Measurements from ENCODE around the gene ZFHX2. TPM values are rescaled to one million over a fixed set of nuclear protein-coding genes. Genes with fewer than 3 reads are reported as not detected.

ZFHX2 gene
- total RNA-seq, 1 donor from 2014 or later: 0.90 TPM

DNA sequence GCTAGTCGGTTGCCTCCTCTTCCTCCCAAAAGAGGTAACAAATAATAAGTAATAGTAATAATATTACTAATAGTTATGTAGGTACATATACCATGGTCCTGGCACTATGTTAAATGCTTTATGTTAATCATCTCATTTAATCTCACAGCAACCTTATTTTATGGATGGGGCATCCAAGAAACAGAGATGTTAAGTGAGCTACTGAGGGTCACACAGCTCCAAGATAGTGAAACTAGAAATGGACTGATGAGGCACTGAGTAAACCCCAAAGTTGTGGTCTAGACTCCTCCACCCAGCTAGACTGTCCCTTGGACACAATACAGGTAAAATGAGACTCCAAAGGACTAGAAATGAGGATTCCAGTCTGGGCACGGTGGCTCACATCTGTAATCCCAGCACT lies 15.1 kb downstream of the ZFHX2 start:
- Mint-ChIP-seq H3K4me1 (peaks cover 22% of the 10 kb centered on the region), H3K27me3 (ENCODE audit: insufficient read depth, low read depth) (peaks cover 4% of the 10 kb centered on the region), H3K36me3 (peaks cover 12% of the 10 kb centered on the region), H3K4me3 (no peak overlapping the region), H3K27ac (no peak overlapping the region), H3K9me3 (no peaks in the 10 kb centered on the region)
- Histone ChIP-seq H3K4me2 (no peak overlapping the region), H3K27ac (no peak overlapping the region), H4K20me1 (ENCODE audit: low read depth) (no peaks in the 10 kb centered on the region), H3K9me3 (ENCODE audit: low read depth) (no peaks in the 10 kb centered on the region), H3K79me2 (ENCODE audit: low read depth) (no peaks in the 10 kb centered on the region), H3K36me3 (no peaks in the 10 kb centered on the region), H3F3A (ENCODE audit: low read depth) (peaks cover 33% of the 10 kb centered on the region), H3K27me3 (no peaks in the 10 kb centered on the region), H2AFZ (replicated peaks) (no peak overlapping the region), H3K9ac (no peak overlapping the region), H3K4me3 (no peak overlapping the region), H3K4me1 (peaks cover 27% of the 10 kb centered on the region)
- DNase-seq (ENCODE audit: low spot score): no peak
- TF ChIP-seq EZH2 (IDR thresholded peaks at IDR 0.05) (no peak), EZH2phosphoT487 (IDR thresholded peaks at IDR 0.05) (no peak)
- TF ChIP-seq, protein P1, sequence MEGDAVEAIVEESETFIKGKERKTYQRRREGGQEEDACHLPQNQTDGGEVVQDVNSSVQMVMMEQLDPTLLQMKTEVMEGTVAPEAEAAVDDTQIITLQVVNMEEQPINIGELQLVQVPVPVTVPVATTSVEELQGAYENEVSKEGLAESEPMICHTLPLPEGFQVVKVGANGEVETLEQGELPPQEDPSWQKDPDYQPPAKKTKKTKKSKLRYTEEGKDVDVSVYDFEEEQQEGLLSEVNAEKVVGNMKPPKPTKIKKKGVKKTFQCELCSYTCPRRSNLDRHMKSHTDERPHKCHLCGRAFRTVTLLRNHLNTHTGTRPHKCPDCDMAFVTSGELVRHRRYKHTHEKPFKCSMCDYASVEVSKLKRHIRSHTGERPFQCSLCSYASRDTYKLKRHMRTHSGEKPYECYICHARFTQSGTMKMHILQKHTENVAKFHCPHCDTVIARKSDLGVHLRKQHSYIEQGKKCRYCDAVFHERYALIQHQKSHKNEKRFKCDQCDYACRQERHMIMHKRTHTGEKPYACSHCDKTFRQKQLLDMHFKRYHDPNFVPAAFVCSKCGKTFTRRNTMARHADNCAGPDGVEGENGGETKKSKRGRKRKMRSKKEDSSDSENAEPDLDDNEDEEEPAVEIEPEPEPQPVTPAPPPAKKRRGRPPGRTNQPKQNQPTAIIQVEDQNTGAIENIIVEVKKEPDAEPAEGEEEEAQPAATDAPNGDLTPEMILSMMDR (IDR thresholded peaks at IDR 0.05): no peak

- Mint-ChIP-seq H3K27me3 (ENCODE audit: insufficient read depth, low read depth) (peaks cover 6% of the 10 kb centered on the region), H3K4me3 (no peak overlapping the region), H3K36me3 (peaks cover 12% of the 10 kb centered on the region), H3K4me1 (peaks cover 22% of the 10 kb centered on the region), H3K27ac (no peak overlapping the region), H3K9me3 (no peaks in the 10 kb centered on the region)
- Histone ChIP-seq H3K9ac (no peak overlapping the region), H3K4me2 (no peak overlapping the region), H3K27me3 (no peaks in the 10 kb centered on the region), H3F3A (ENCODE audit: low read depth) (peaks cover 33% of the 10 kb centered on the region), H3K4me1 (peaks cover 27% of the 10 kb centered on the region), H3K79me2 (ENCODE audit: low read depth) (no peaks in the 10 kb centered on the region), H3K36me3 (no peaks in the 10 kb centered on the region), H4K20me1 (ENCODE audit: low read depth) (no peaks in the 10 kb centered on the region), H3K4me3 (no peak overlapping the region), H3K9me3 (ENCODE audit: low read depth) (no peaks in the 10 kb centered on the region), H3K27ac (no peak overlapping the region), H2AFZ (replicated peaks) (no peak overlapping the region)
- DNase-seq (ENCODE audit: low spot score): no peak
- TF ChIP-seq, protein P1 (IDR thresholded peaks at IDR 0.05): no peak
- TF ChIP-seq EZH2 (IDR thresholded peaks at IDR 0.05): no peak
- TF ChIP-seq EZH2phosphoT487 (IDR thresholded peaks at IDR 0.05): no peak
These were observed 15.6 kb downstream of the ZFHX2 start for GRCh38 chr14:23535943-23536342.

- no peak for DNase-seq (ENCODE audit: low spot score)
- H3K4me1 Mint-ChIP-seq: peaks cover 18% of the 10 kb centered on the region
- peaks cover 20% of the 10 kb centered on the region for H3F3A ChIP-seq (ENCODE audit: low read depth)
- no peak overlapping the region for H3K4me2 ChIP-seq
- TF ChIP-seq EZH2 (IDR thresholded peaks at IDR 0.05): no peak
- H2AFZ ChIP-seq (replicated peaks): no peak overlapping the region
- H3K9me3 Mint-ChIP-seq: no peaks in the 10 kb centered on the region
- H3K9me3 ChIP-seq (ENCODE audit: low read depth): no peaks in the 10 kb centered on the region
- no peaks in the 10 kb centered on the region for H3K79me2 ChIP-seq (ENCODE audit: low read depth)
- H3K27ac Mint-ChIP-seq: no peak overlapping the region
- peaks cover 12% of the 10 kb centered on the region for H3K36me3 Mint-ChIP-seq
- H3K4me3 Mint-ChIP-seq: no peak overlapping the region
- H3K36me3 ChIP-seq: no peaks in the 10 kb centered on the region
- H3K9ac ChIP-seq: no peak overlapping the region
- H3K27me3 Mint-ChIP-seq (ENCODE audit: insufficient read depth, low read depth): peaks cover 6% of the 10 kb centered on the region
- H3K4me1 ChIP-seq: peaks cover 20% of the 10 kb centered on the region
- H4K20me1 ChIP-seq (ENCODE audit: low read depth): no peaks in the 10 kb centered on the region
- H3K4me3 ChIP-seq: no peak overlapping the region
- H3K27me3 ChIP-seq: no peaks in the 10 kb centered on the region
- no peak overlapping the region for H3K27ac ChIP-seq
These were observed 17.7 kb downstream of the ZFHX2 start for GRCh38 chr14:23533652-23534435.

GRCh38 chr14:23532658-23533057 lies 18.9 kb downstream of the ZFHX2 start:
- Histone ChIP-seq H4K20me1 (ENCODE audit: low read depth) (no peaks in the 10 kb centered on the region), H3K4me1 (peaks cover 12% of the 10 kb centered on the region), H3K36me3 (no peaks in the 10 kb centered on the region), H3K27me3 (no peaks in the 10 kb centered on the region), H3K4me2 (no peak overlapping the region), H3K9ac (no peak overlapping the region), H2AFZ (replicated peaks) (no peak overlapping the region), H3K79me2 (ENCODE audit: low read depth) (no peaks in the 10 kb centered on the region), H3F3A (ENCODE audit: low read depth) (peaks cover 8% of the 10 kb centered on the region), H3K27ac (no peak overlapping the region), H3K9me3 (ENCODE audit: low read depth) (no peaks in the 10 kb centered on the region), H3K4me3 (no peak overlapping the region)
- TF ChIP-seq, protein P1 (IDR thresholded peaks at IDR 0.05): no peak
- TF ChIP-seq EZH2phosphoT487 (IDR thresholded peaks at IDR 0.05): no peak
- no peak for TF ChIP-seq EZH2 (IDR thresholded peaks at IDR 0.05)
- DNase-seq (ENCODE audit: low spot score): no peak
- Mint-ChIP-seq H3K36me3 (peaks cover 15% of the 10 kb centered on the region), H3K4me1 (peaks cover 8% of the 10 kb centered on the region), H3K27ac (no peak overlapping the region), H3K4me3 (no peak overlapping the region), H3K27me3 (ENCODE audit: insufficient read depth, low read depth) (peaks cover 6% of the 10 kb centered on the region), H3K9me3 (no peaks in the 10 kb centered on the region)

Measured in neural progenitor cell (in vitro differentiated cells).